HEK293 (cell line): ENCODE data around the gene TMEM256.

Experiments used
- CTCF ChIA-PET: fragments of 350-600 bp; formaldehyde crosslinking; extraction: SDS; loops from one replicate; lab custom pipeline; 2021; ENCODE audit warnings: antibody characterized with exemption; lab: Yijun Ruan, JAX
- POLR2A ChIA-PET: fragments of 300-600 bp; formaldehyde crosslinking; extraction: SDS; loops from one replicate; lab custom pipeline; 2020; ENCODE audit warnings: antibody characterized with exemption, inconsistent platforms; lab: Yijun Ruan, JAX
- H3K27ac ChIP-seq: fragments of 200-500 bp; sonication (Bioruptor generic); 2 replicates; pipeline ENCODE4 v1.5.1; 2014; ENCODE audit warnings: low read depth, low read length, control low read depth, inconsistent platforms; ENCODE audit errors: extremely low read depth
- H3K36me3 ChIP-seq, 2 experiments: fragments of 200-500 bp in 1 of 2; sonication (Bioruptor generic) in 1 of 2; 1 replicate in 1 of 2; 2 replicates in 1 of 2; pipeline ENCODE4 v1.5.1; 2014 to 2017; ENCODE audit warnings: inconsistent platforms in 2 of 2, low read length in 2 of 2; ENCODE audit not compliant: control insufficient read depth in 2 of 2, insufficient read depth in 1 of 2
- H3K4me1 ChIP-seq: fragments of 200-500 bp; sonication (Bioruptor generic); 2 replicates; pipeline ENCODE4 v1.5.1; 2014; ENCODE audit warnings: mild to moderate bottlenecking, low read length, inconsistent platforms; ENCODE audit not compliant: control insufficient read depth, insufficient read depth
- H3K4me3 ChIP-seq: 2 replicates; pipeline ENCODE4 v1.5.1; 2011; ENCODE audit warnings: low read depth, mild to moderate bottlenecking, control low read depth, low read length, moderate library complexity
- H3K9me3 ChIP-seq: fragments of 200-500 bp; sonication (Bioruptor generic); 2 replicates; pipeline ENCODE4 v1.5.1; 2014; ENCODE audit warnings: low read depth, low read length, inconsistent platforms; ENCODE audit not compliant: control insufficient read depth, insufficient read depth
- BCL11B ChIP-seq: fragments of 450-650 bp; formaldehyde crosslinking; IDR thresholded peaks from 2 replicates; pipeline ENCODE4 v1.5.1; 2016; ENCODE audit warnings: low read depth, missing biosample characterization, missing genetic modification characterization
- KLF8 ChIP-seq: fragments of 450-650 bp; formaldehyde crosslinking; IDR thresholded peaks from 2 replicates; pipeline ENCODE4 v1.5.1; 2016; ENCODE audit warnings: missing biosample characterization, missing genetic modification characterization
- MEIS1 ChIP-seq: sonication (generic); formaldehyde crosslinking; IDR thresholded peaks from 2 replicates; pipeline ENCODE4 v1.8.1; 2022; ENCODE audit warnings: missing genetic modification reagents, mild to moderate bottlenecking, borderline replicate concordance
- RBAK ChIP-seq: fragments of 450-650 bp; formaldehyde crosslinking; IDR thresholded peaks from 2 replicates; pipeline ENCODE4 v1.5.1; 2016; ENCODE audit warnings: missing biosample characterization, missing genetic modification characterization
- WT1 ChIP-seq: fragments of 450-650 bp; formaldehyde crosslinking; IDR thresholded peaks from 2 replicates; pipeline ENCODE4 v1.5.1; 2016; ENCODE audit warnings: missing biosample characterization, missing genetic modification characterization
- ZEB2 ChIP-seq: fragments of 450-650 bp; formaldehyde crosslinking; IDR thresholded peaks from 2 replicates; pipeline ENCODE4 v1.5.1; 2016; ENCODE audit warnings: missing biosample characterization, missing genetic modification characterization
- ZFP37 ChIP-seq: fragments of 450-650 bp; formaldehyde crosslinking; IDR thresholded peaks from 2 replicates; pipeline ENCODE4 v1.5.1; 2016; ENCODE audit warnings: missing biosample characterization, missing genetic modification characterization
- ZFP41 ChIP-seq: fragments of 450-650 bp; formaldehyde crosslinking; IDR thresholded peaks from 2 replicates; pipeline ENCODE4 v1.5.1; 2016; ENCODE audit warnings: missing biosample characterization, missing genetic modification characterization, borderline replicate concordance
- ZNF624 ChIP-seq: fragments of 450-650 bp; formaldehyde crosslinking; IDR thresholded peaks from 2 replicates; pipeline ENCODE4 v1.5.1; 2017; ENCODE audit warnings: missing biosample characterization, missing genetic modification characterization
- ZNF792 ChIP-seq: fragments of 450-650 bp; formaldehyde crosslinking; IDR thresholded peaks from 2 replicates; pipeline ENCODE4 v1.5.1; 2016; ENCODE audit warnings: missing biosample characterization, missing genetic modification characterization
- ZSCAN30 ChIP-seq: fragments of 450-650 bp; IDR thresholded peaks from 2 replicates; pipeline ENCODE4 v1.5.1; 2018; ENCODE audit warnings: missing biosample characterization, mild to moderate bottlenecking, missing genetic modification characterization, moderate library complexity
- TF ChIP-seq, protein P1 (sequence below): fragments of 450-650 bp; formaldehyde crosslinking; IDR thresholded peaks from 2 replicates; pipeline ENCODE4 v1.5.1; 2016; ENCODE audit warnings: missing biosample characterization, missing genetic modification characterization
- TF ChIP-seq, protein P2 (sequence below): fragments of 450-650 bp; formaldehyde crosslinking; IDR thresholded peaks from 2 replicates; pipeline ENCODE4 v1.5.1; 2016; ENCODE audit warnings: missing biosample characterization, missing genetic modification characterization
- TF ChIP-seq, protein P3 (sequence below): fragments of 450-650 bp; formaldehyde crosslinking; IDR thresholded peaks from 2 replicates; pipeline ENCODE4 v1.5.1; 2016; ENCODE audit warnings: missing biosample characterization, missing genetic modification characterization, borderline replicate concordance
- TF ChIP-seq, protein P4 (sequence below): fragments of 450-650 bp; formaldehyde crosslinking; IDR thresholded peaks from 2 replicates; pipeline ENCODE4 v1.5.1; 2016; ENCODE audit warnings: missing biosample characterization, missing genetic modification characterization

TMEM256 gene

DNA sequence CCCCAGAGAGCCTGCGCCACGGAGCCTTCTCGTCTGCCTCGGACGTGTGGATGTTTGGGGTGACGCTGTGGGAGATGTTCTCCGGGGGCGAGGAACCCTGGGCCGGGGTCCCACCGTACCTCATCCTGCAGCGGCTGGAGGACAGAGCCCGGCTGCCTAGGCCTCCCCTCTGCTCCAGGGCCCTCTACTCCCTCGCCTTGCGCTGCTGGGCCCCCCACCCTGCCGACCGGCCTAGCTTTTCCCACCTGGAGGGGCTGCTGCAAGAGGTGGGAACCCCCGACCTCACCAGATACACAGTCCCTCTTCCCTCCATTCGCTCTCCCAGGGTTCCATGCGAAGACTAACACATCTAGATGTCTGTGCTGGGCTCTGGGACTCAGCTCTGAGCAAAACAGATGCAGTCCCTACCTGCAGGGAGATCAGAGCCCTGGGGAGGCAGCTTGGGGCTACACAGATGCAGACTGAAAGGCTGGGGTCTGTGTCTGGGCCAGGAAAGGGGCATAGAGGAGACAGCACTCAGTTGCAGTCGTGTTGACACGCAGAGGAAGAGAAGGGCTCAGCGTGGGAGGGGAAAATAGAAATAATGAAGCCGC is 19.3 kb downstream of the TMEM256 start:
- CTCF ChIA-PET = no interaction called here
- no peak overlapping the region for H3K4me3 ChIP-seq

More for the DNA sequence above, 19.3 kb downstream of the TMEM256 start:
- Histone ChIP-seq H3K4me1 (no peaks in the 10 kb centered on the region), H3K27ac (no peak overlapping the region), H3K36me3 (peaks cover 0 to 9% of the 10 kb centered on the region in 2 experiments; a peak in 2 of 3 replicates), H3K9me3 (no peaks in the 10 kb centered on the region)
- TF ChIP-seq WT1 = no peak
- TF ChIP-seq BCL11B (tag by site-specific recombination) = no peak
- TF ChIP-seq MEIS1 = no peak
- no peak for TF ChIP-seq ZNF624 (tag by site-specific recombination)
- no peak for TF ChIP-seq ZSCAN30 (tag by site-specific recombination)
- TF ChIP-seq ZNF792 (tag by site-specific recombination) = no peak
- TF ChIP-seq, protein P1, sequence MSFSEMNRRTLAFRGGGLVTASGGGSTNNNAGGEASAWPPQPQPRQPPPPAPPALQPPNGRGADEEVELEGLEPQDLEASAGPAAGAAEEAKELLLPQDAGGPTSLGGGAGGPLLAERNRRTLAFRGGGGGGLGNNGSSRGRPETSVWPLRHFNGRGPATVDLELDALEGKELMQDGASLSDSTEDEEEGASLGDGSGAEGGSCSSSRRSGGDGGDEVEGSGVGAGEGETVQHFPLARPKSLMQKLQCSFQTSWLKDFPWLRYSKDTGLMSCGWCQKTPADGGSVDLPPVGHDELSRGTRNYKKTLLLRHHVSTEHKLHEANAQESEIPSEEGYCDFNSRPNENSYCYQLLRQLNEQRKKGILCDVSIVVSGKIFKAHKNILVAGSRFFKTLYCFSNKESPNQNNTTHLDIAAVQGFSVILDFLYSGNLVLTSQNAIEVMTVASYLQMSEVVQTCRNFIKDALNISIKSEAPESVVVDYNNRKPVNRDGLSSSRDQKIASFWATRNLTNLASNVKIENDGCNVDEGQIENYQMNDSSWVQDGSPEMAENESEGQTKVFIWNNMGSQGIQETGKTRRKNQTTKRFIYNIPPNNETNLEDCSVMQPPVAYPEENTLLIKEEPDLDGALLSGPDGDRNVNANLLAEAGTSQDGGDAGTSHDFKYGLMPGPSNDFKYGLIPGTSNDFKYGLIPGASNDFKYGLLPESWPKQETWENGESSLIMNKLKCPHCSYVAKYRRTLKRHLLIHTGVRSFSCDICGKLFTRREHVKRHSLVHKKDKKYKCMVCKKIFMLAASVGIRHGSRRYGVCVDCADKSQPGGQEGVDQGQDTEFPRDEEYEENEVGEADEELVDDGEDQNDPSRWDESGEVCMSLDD (tag by site-specific recombination) = no peak
- no peak for TF ChIP-seq ZFP37
- TF ChIP-seq, protein P2, sequence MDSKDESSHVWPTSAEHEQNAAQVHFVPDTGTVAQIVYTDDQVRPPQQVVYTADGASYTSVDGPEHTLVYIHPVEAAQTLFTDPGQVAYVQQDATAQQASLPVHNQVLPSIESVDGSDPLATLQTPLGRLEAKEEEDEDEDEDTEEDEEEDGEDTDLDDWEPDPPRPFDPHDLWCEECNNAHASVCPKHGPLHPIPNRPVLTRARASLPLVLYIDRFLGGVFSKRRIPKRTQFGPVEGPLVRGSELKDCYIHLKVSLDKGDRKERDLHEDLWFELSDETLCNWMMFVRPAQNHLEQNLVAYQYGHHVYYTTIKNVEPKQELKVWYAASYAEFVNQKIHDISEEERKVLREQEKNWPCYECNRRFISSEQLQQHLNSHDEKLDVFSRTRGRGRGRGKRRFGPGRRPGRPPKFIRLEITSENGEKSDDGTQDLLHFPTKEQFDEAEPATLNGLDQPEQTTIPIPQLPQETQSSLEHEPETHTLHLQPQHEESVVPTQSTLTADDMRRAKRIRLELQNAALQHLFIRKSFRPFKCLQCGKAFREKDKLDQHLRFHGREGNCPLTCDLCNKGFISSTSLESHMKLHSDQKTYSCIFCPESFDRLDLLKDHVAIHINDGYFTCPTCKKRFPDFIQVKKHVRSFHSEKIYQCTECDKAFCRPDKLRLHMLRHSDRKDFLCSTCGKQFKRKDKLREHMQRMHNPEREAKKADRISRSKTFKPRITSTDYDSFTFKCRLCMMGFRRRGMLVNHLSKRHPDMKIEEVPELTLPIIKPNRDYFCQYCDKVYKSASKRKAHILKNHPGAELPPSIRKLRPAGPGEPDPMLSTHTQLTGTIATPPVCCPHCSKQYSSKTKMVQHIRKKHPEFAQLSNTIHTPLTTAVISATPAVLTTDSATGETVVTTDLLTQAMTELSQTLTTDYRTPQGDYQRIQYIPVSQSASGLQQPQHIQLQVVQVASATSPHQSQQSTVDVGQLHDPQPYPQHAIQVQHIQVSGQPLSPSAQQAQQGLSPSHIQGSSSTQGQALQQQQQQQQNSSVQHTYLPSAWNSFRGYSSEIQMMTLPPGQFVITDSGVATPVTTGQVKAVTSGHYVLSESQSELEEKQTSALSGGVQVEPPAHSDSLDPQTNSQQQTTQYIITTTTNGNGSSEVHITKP (tag by site-specific recombination) = no peak
- TF ChIP-seq, protein P3, sequence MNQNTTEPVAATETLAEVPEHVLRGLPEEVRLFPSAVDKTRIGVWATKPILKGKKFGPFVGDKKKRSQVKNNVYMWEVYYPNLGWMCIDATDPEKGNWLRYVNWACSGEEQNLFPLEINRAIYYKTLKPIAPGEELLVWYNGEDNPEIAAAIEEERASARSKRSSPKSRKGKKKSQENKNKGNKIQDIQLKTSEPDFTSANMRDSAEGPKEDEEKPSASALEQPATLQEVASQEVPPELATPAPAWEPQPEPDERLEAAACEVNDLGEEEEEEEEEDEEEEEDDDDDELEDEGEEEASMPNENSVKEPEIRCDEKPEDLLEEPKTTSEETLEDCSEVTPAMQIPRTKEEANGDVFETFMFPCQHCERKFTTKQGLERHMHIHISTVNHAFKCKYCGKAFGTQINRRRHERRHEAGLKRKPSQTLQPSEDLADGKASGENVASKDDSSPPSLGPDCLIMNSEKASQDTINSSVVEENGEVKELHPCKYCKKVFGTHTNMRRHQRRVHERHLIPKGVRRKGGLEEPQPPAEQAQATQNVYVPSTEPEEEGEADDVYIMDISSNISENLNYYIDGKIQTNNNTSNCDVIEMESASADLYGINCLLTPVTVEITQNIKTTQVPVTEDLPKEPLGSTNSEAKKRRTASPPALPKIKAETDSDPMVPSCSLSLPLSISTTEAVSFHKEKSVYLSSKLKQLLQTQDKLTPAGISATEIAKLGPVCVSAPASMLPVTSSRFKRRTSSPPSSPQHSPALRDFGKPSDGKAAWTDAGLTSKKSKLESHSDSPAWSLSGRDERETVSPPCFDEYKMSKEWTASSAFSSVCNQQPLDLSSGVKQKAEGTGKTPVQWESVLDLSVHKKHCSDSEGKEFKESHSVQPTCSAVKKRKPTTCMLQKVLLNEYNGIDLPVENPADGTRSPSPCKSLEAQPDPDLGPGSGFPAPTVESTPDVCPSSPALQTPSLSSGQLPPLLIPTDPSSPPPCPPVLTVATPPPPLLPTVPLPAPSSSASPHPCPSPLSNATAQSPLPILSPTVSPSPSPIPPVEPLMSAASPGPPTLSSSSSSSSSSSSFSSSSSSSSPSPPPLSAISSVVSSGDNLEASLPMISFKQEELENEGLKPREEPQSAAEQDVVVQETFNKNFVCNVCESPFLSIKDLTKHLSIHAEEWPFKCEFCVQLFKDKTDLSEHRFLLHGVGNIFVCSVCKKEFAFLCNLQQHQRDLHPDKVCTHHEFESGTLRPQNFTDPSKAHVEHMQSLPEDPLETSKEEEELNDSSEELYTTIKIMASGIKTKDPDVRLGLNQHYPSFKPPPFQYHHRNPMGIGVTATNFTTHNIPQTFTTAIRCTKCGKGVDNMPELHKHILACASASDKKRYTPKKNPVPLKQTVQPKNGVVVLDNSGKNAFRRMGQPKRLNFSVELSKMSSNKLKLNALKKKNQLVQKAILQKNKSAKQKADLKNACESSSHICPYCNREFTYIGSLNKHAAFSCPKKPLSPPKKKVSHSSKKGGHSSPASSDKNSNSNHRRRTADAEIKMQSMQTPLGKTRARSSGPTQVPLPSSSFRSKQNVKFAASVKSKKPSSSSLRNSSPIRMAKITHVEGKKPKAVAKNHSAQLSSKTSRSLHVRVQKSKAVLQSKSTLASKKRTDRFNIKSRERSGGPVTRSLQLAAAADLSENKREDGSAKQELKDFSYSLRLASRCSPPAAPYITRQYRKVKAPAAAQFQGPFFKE (tag by site-specific recombination) = no peak
- TF ChIP-seq KLF8 (tag by site-specific recombination) = no peak
- no peak for TF ChIP-seq ZEB2 (tag by site-specific recombination)
- TF ChIP-seq, protein P4, sequence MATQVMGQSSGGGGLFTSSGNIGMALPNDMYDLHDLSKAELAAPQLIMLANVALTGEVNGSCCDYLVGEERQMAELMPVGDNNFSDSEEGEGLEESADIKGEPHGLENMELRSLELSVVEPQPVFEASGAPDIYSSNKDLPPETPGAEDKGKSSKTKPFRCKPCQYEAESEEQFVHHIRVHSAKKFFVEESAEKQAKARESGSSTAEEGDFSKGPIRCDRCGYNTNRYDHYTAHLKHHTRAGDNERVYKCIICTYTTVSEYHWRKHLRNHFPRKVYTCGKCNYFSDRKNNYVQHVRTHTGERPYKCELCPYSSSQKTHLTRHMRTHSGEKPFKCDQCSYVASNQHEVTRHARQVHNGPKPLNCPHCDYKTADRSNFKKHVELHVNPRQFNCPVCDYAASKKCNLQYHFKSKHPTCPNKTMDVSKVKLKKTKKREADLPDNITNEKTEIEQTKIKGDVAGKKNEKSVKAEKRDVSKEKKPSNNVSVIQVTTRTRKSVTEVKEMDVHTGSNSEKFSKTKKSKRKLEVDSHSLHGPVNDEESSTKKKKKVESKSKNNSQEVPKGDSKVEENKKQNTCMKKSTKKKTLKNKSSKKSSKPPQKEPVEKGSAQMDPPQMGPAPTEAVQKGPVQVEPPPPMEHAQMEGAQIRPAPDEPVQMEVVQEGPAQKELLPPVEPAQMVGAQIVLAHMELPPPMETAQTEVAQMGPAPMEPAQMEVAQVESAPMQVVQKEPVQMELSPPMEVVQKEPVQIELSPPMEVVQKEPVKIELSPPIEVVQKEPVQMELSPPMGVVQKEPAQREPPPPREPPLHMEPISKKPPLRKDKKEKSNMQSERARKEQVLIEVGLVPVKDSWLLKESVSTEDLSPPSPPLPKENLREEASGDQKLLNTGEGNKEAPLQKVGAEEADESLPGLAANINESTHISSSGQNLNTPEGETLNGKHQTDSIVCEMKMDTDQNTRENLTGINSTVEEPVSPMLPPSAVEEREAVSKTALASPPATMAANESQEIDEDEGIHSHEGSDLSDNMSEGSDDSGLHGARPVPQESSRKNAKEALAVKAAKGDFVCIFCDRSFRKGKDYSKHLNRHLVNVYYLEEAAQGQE = no peak
- no peak for TF ChIP-seq ZFP41 (tag by site-specific recombination)
- TF ChIP-seq RBAK (tag by site-specific recombination) = no peak
- POLR2A ChIA-PET = interaction anchor here (0.7 to 1.3 kb wide), 3 partner anchors 19 to 173 kb away, joined by 3 to 4 read pairs (median 4); partner anchors contain the start of gene TMEM256
